HK-2 (cell line): ENCODE measurements around the gene FYN.
"Not testable (repeated sequence)": the region's sequence is repeated elsewhere in the genome, so short reads cannot be mapped to it uniquely, and the experiment has no call there.

Experiments used
- DNase-seq: peaks from one replicate; pipeline ENCODE4 v3.0.0-alpha.2; 2018; ENCODE audit not compliant: unreplicated experiment

FYN gene

GRCh38 chr6:111850295-111850937 lies 22.8 kb downstream of the FYN start:
- no peak for DNase-seq

GRCh38 chr6:111849298-111849697 lies 24.0 kb downstream of the FYN start:
- DNase-seq = no peak

GRCh38 chr6:111848262-111848812 lies 24.9 kb downstream of the FYN start:
- DNase-seq = no peak

GRCh38 chr6:111846492-111847409 lies 26.5 kb downstream of the FYN start:
- DNase-seq = no peak

GRCh38 chr6:111846066-111846465 lies 27.2 kb downstream of the FYN start:
- DNase-seq = no peak

GRCh38 chr6:111845441-111845871 lies 27.8 kb downstream of the FYN start:
- no peak for DNase-seq

GRCh38 chr6:111844921-111845320 lies 28.3 kb downstream of the FYN start:
- no peak for DNase-seq

- DNase-seq = no peak
Measured at GRCh38 chr6:111844376-111844775, 28.9 kb downstream of the FYN start.

GRCh38 chr6:111843347-111844147 lies 29.7 kb downstream of the FYN start:
- DNase-seq = no peak

- DNase-seq = no peak
Measured at GRCh38 chr6:111842891-111843290, 30.4 kb downstream of the FYN start.

- no peak for DNase-seq
Measured at GRCh38 chr6:111842271-111842822, 30.9 kb downstream of the FYN start.

- DNase-seq = no peak
Measured at GRCh38 chr6:111841822-111842221, 31.4 kb downstream of the FYN start.

- DNase-seq = no peak
Measured at GRCh38 chr6:111840803-111841202, 32.4 kb downstream of the FYN start.

GRCh38 chr6:111838749-111839484 lies 34.3 kb downstream of the FYN start:
- no peak for DNase-seq

- DNase-seq = no peak
Measured at GRCh38 chr6:111837641-111838500, 35.4 kb downstream of the FYN start.

GRCh38 chr6:111837007-111837406 lies 36.2 kb downstream of the FYN start:
- no peak for DNase-seq

GRCh38 chr6:111835807-111836206 lies 37.4 kb downstream of the FYN start:
- no peak for DNase-seq

- DNase-seq = not testable (repeated sequence)
Measured at GRCh38 chr6:111835398-111835797, 37.9 kb downstream of the FYN start.

GRCh38 chr6:111834356-111834755 lies 38.9 kb downstream of the FYN start:
- no peak for DNase-seq

- no peak for DNase-seq
Measured at GRCh38 chr6:111832833-111833418, 40.3 kb downstream of the FYN start.
